HEK293 (cell line): ENCODE results near the gene HTRA2.

Source experiments
- CTCF ChIP-seq: fragments of 450-650 bp; formaldehyde crosslinking; IDR thresholded peaks from 2 replicates; pipeline ENCODE4 v1.5.1; 2016; ENCODE audit warnings: missing biosample characterization, missing genetic modification characterization
- SCRT1 ChIP-seq: fragments of 450-650 bp; formaldehyde crosslinking; IDR thresholded peaks from 2 replicates; pipeline ENCODE4 v1.5.1; 2016; ENCODE audit warnings: missing biosample characterization, missing genetic modification characterization, borderline replicate concordance
- ZBTB7A ChIP-seq: fragments of 450-650 bp; formaldehyde crosslinking; IDR thresholded peaks from 2 replicates; pipeline ENCODE4 v1.5.1; 2016; ENCODE audit warnings: low read depth, missing biosample characterization, missing genetic modification characterization
- ZNF18 ChIP-seq: fragments of 450-650 bp; formaldehyde crosslinking; IDR thresholded peaks from 2 replicates; pipeline ENCODE4 v1.5.1; 2016; ENCODE audit warnings: missing biosample characterization, missing genetic modification characterization
- ZNF24 ChIP-seq: fragments of 450-650 bp; formaldehyde crosslinking; IDR thresholded peaks from 2 replicates; pipeline ENCODE4 v1.5.1; 2016; ENCODE audit warnings: missing biosample characterization, missing genetic modification characterization
- ZNF274 ChIP-seq, 2 experiments: fragments of 200-500 bp in 1 of 2; fragments of 450-650 bp in 1 of 2; sonication (Bioruptor generic) in 1 of 2; formaldehyde crosslinking in 1 of 2; IDR thresholded peaks; 2 replicates each; pipeline versions ENCODE4 v1.5.1 to v1.6.1; 2014 to 2016; ENCODE audit warnings: borderline replicate concordance in 1 of 2, inconsistent platforms in 1 of 2, low read length in 1 of 2, missing biosample characterization in 1 of 2, missing genetic modification characterization in 1 of 2
- ZNF624 ChIP-seq: fragments of 450-650 bp; formaldehyde crosslinking; IDR thresholded peaks from 2 replicates; pipeline ENCODE4 v1.5.1; 2017; ENCODE audit warnings: missing biosample characterization, missing genetic modification characterization
- ZNF658 ChIP-seq: fragments of 450-650 bp; formaldehyde crosslinking; IDR thresholded peaks from 2 replicates; pipeline ENCODE4; 2016; ENCODE audit warnings: missing biosample characterization, missing genetic modification characterization
- ZNF76 ChIP-seq: fragments of 450-650 bp; formaldehyde crosslinking; IDR thresholded peaks from 2 replicates; pipeline ENCODE4; 2016; ENCODE audit warnings: low read depth, missing biosample characterization, missing genetic modification characterization, borderline replicate concordance

- TF ChIP-seq ZNF658 = no peak
- TF ChIP-seq CTCF = no peak
- no peak for TF ChIP-seq SCRT1 (tag by site-specific recombination)
- no peak for TF ChIP-seq ZBTB7A (tag by site-specific recombination)
- TF ChIP-seq ZNF76 (tag by site-specific recombination) = no peak
- no peak for TF ChIP-seq ZNF18 (tag by site-specific recombination)
- no peak for TF ChIP-seq ZNF274 (IDR thresholded peaks at IDR 0.05; ENCODE audit: low read length)
- no peak for TF ChIP-seq ZNF274 (tag by site-specific recombination; IDR thresholded peaks at IDR 0.05; ENCODE audit: borderline replicate concordance)
- no peak for TF ChIP-seq ZNF624
- no peak for TF ChIP-seq ZNF24 (tag by site-specific recombination)
Observed at GRCh38 chr2:74544634-74545033, 14.9 kb downstream of the HTRA2 start.
